Middle frontal gyrus (tissue), 1 donor: ENCODE measurements around the gene TDO2.
"Not testable (repeated sequence)": the region's sequence is repeated elsewhere in the genome, so short reads cannot be mapped to it uniquely, and the experiment has no call there.

Experiments used
- DNase-seq: peaks from one replicate; pipeline ENCODE4 v3.0.0-alpha.2; 2015; ENCODE audit warnings: low spot score; ENCODE audit errors: extremely low spot score

Gene TDO2

DNA sequence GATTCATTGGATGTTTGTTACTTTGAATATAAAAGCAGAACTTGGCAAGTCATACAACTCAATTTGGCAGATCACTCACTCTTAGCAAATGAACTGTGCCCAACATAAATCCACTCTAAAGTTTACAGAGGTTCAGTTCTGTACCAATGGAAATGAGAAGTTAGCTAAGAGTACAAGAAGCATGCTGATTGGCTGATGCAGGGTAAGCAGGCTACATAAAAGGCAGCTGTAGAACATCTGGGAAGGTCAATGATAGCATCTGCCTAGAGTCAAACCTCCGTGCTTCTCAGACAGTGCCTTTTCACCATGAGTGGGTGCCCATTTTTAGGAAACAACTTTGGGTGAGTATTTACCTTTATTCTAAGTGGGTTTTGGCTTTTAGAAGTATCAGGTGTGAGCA, at the start of gene TDO2:
Gene TDO2 (plus strand): TSS at position 244 of the 400 bp plus-strand sequence. CDS start 63 bp downstream, at position 307.
- no peak for DNase-seq

DNA sequence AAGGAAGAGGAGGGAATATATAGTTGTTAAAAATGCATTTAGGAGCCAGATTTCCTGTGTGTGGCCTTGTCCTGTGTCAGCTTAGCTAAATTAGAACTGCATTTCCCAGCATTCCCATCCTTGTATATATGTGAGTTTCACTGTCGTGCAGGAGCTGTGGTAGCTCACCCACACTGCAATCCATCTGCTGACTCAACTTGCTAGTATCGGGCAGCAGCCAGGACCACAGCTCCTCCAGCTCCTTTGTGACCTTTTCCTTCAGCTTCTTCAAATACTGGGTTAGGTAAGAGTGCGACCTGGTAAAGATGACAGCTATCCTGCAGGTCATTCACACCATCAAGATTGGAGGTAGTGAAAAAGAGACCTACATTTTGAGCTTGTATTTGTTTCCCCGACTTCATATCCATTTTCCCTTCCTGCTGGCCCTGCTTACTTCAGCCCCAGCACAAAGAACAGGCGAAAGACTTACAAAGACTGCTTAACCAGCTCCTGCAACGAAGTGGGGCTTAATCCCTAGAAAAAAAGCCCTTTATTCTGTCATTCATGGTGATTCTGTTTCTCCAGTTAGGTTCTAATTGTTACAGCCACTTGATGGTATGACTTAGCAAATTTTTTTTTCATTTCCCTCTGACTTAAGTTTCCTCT, 48.8 kb upstream of the TDO2 start:
- no peak for DNase-seq

DNA sequence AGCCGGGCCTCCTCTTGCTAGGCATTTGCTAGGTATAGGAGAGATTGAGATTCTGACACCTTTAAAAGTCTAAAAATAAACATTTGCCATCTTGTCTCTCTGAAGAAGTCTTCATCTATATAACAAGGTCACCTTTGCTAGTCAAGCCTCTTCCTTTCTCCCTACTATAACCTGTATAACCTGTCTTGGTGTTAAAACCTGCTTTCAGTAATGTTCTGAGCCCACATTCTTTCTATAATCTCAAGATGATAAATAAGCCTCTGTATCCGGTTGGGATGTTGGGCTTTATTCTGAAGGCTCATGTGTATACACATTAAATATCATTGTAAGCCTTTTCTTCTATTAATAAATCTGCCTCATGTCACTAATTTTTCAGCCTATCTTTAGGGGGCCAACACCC, 47.6 kb upstream of the TDO2 start:
- DNase-seq: no peak

DNA sequence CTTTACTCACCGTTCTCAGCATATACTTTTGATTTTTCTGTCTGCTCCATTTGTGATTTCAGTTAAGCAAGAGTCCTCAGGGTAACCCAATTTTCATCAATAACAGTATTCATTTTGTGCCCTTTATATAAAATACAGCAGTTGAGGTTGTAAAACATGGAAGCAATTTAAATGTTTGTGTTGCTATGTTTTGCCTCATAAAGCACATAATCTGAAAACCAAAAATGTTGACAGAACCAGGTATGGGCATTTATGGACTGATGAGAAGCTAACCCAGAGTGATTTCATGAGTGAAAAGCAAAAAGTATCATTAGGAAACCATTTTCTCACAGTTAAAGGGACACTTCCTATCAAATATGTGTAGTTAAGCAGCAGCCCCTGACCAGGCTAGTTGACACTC, 37.3 kb upstream of the TDO2 start, which contains the start of gene ASIC5:
Gene ASIC5 (minus strand): TSS at position 101 of the 400 bp plus-strand sequence. CDS start 51 bp downstream, at position 50.
- DNase-seq: no peak

DNA sequence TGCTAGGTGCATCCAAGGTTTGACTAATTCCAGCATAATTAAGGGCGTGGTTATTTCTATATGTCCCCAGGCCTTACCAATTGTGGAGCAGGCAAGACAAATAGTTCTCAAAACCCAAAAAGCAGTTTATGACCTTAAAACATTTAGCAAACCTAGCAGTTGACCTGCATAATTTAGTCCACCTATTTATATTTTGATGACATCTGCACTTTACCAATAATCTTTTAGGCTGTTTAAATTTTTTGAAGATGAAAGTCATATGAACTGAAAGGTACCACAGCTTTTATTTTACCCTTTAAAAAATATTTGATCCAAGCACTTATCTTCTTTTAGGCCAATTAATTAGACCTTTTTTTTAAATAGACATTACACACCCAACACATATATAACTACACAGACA, 27.6 kb upstream of the TDO2 start:
- DNase-seq: no peak

DNA sequence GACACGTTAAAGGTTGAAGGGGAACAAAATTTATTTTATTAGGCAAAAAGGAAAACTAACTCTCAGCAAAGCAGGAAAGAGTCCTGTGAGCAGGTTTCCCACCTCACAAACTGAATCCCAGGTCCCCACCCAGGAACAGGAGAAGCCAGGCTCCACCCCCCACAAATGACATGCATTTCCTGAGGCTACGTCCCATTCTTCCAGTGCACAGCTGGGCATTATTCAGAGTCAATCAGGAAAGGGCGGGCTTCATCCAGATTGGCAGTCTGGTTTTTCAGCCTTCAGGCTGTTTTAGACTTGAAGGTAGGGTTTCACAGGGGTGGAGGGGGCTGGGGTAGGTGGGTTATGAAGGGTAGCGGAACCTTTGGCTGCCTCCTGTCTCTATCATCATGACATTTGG, 25.5 kb upstream of the TDO2 start:
- no peak for DNase-seq

DNA sequence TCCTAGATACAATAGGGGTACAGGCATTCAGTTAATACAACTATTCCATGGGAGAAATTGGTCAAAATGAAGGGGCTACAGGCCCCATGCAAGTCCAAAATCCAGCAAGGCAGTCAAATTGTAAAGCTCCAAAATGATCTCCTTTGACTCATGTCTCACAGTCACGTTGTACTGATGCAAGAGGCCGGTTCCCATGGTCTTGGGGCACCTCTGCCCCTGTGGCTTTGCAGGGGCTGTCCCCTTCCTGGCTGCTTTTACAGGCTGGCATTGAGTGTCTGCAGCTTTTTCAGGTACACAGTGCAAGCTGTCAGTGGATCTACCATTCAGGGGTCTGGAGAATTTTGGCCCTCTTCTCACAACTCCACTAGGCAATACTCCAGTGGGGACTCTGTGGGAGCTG, 24.9 kb upstream of the TDO2 start:
- DNase-seq: no peak

DNA sequence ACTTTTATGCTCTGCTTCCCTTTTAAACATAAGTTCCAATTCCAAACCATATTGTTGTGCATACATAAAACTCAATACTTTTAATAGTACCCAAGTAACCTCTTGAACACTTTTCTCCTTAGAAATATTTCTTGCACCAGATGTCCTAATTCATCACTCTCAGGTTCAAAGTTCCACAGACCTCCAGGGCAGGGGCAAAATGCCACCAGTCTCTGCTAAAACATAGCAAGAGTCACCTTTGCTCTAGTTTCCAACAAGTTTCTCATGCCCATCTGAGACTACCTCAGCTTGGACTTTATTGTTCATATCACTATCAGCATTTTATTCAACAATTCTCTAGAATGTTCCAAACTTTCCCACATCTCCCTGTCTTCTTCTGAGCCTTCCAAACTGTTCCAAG, 23.7 kb upstream of the TDO2 start:
- DNase-seq: no peak

DNA sequence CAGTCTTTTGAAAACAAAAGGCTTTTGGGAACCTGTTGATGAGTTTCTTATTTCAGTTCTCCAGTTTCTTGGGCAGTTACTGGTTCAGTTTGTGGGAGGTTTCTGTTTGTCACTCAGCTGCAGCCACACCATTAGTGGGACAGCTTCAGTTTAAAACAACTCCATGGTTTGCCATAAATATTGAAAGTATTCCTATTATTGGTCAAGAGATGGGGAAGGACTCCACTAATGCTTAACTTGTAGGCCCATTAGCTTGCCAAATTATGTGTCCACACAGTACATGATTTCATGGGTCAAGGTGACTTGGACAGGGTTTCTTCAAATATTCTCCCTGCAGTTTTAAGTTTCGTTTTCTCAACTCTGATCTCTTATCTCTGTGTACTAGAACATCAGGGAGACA, 21.9 kb upstream of the TDO2 start:
- no peak for DNase-seq

DNA sequence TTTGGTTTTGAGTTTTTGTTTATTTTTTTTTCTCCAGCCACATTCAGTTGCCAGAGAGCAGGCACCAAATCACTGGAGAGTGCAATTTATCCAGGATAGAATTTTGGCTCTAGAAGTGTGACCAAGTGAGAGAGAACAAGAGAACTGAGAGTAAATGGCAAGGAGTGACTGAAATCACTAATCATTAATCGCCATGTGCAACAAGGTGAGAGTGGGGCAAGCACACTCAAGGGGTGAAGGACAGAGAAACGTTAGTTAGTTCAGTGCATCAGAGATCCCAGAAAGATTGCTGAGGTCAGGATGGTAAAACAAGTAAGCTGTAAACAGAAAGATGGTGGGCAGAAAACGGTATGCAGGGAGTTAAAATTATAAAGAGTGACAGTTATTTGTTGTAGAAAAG, 19.6 kb upstream of the TDO2 start:
- DNase-seq: no peak

DNA sequence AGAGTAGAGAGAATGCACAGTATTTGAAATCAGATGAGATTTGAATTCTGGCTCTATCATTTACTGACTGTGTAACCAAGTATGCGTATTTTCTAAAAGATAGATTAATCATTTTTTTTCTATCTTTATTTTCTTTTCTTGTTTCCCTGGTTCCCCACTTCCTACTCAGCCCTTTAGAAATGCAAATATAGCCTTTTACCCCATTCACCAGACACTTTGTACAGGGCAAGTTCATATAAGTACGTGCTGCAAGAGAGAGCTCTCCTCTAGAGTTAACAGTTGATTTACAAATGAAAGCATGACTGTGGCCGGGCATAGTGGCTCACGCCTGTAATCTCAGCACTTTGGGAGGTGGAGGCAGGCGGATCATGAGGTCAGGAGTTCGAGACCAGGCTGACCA, 17.8 kb upstream of the TDO2 start:
- DNase-seq: no peak

DNA sequence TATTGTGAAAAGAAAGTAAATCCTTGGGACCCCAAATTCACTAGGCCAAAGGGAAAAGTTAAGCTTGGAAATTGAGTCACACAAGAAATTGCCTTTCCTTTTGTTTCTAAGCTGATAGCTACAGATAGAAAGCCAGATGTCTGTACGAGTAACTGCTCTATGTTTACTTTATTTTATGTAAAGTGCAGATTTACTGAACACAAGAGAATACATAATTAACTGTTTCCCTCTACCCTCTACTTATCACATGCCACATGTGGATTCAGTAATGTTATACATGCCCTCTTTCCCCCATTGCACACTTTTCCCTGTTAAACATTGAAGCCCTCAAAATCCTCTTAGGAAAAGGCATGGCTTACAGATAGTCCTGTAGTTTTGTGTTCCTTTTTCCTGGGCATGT, 16.5 kb upstream of the TDO2 start:
- DNase-seq: no peak

DNA sequence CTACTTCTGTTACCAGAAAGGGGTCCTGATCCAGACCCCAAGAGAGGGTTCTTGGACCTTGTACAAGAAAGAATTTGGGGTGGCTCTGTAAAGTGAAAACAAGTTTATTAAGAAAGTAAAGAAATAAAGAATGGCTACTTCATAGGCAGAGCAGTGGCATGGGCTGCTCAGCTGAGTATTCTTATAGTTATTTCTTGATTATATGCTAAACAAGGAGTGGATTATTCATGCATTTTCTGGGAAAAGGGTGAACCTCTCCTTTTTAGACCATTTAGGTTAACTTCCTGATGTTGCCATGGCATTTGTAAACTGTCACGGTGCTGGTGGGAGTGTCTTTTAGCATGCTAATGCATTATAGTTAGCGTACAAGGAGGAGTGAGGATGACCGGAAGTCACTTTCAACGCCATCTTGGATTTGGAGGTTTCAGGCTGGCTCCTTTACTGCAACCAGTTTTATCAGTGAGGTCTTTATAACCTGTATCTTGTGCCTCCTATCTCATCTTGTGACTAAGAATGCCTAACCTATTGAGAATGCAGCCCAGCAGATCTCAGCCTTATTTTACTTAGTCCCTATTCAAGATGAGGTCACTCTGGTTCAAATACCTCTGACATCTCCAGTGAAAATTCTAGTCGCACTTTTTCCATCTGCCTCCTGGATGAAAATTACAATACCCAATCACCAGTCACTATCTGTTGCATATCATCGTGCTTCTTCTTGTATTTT, 15.5 kb upstream of the TDO2 start:
- no peak for DNase-seq

DNA sequence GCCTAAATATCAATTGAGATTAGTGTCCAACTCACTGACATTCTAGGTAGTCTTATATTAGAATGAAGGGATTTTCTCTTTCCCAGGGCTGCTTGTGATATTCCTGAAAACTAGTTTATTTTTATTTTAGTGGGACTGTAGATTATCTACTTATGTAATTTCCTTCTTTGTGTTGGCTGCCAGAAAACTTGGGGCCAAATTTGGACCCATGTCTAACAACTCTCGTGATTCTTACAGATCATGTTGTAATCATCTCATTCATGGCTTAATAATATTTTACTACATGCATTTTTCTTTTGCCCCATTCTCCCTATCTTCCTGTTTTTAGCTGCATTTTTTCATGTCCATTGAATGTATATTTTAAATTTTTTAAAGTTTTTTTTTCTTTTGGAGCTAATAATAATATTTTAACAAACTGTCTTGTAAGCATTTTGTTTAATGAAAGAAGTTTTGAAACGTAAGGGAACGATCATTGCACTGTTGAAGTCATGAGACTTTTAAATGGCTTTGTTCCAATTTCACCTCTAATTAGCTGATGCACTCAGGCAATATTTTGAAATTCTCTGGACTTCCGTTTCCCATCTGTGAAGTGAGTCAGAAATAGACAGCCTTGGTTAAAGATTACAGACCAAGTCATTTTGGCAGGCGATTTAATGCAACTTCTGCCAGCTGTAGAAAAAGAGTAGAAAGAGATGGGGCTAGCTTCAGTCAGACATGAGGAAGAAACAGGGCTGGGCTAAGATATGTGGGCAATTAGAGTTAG, 14.3 kb upstream of the TDO2 start:
- DNase-seq: no peak

DNA sequence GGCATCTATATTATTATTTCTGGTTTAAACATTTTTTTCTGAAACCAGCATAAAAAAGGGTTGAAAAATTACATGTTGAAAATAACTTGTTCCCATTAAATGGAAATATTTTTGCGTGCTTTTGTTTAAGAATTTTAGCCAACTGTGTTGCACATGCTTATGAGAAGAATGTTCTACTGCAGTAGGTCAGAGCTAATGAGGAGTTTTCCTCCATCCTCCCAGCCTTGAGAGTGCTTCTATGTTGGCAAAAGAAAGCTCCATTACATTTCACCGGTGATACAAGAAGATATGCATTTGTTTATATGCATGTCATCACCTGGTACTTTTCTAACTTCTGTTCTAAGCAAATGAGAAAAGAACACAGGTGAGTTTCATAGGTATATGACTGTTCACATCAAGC, 13.6 kb upstream of the TDO2 start:
- no peak for DNase-seq

DNA sequence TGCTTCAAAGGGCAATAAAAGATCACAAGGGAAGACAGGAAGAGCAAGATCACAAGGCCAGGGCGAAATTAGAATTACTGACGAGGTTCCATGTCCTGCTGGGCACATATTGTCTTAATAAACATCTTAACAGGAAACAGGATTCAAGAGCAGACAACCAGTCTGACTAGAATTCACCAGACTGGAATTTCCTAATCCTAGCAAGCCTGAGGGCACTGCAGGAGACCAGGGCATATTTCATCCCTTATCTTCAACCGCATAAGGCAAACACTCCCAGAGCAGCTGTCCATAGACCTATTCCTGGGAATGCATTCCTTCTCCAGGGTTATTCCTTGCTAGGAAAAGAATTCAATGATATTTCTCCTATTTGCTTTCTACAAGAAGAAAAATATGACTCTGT, 12.4 kb upstream of the TDO2 start:
- no peak for DNase-seq

DNA sequence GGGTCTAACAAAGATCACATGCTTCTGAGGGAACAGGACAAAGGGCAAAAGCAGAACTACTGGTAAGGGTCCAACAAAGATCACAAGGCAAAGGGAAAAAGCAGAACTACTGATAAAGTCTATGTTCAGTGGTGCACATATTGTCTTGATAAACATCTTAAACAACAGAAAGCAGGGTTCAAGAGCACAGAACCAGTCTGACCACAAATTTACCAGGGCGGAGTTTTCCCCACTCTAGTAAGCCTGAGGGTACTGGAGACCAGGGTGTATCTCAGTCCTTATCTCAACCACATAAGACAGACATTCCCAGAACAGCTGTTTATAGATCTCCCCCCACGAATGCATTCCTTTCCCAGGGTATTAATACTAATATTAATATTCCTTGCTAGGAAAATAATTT, 5.1 kb upstream of the TDO2 start:
- not testable (repeated sequence) for DNase-seq

DNA sequence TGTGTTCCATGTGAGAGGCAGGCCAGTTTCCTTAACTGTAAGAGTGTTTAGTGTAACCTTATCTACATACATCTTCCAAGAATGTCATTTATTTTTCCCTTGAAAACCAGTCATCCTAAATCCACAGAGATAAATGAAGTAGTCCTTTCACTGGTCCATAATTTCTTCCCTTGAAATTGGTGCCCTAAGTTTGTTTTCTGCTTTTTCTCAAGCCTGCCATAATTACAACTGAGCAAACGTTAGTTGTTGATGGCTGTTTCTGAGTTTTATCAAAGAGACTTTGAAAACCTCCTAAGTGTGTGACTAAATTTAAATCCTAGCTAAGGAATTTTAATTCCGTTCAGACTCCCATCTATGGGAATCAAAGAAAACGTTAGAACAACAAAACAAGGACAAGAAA, 3.6 kb upstream of the TDO2 start:
- no peak for DNase-seq

DNA sequence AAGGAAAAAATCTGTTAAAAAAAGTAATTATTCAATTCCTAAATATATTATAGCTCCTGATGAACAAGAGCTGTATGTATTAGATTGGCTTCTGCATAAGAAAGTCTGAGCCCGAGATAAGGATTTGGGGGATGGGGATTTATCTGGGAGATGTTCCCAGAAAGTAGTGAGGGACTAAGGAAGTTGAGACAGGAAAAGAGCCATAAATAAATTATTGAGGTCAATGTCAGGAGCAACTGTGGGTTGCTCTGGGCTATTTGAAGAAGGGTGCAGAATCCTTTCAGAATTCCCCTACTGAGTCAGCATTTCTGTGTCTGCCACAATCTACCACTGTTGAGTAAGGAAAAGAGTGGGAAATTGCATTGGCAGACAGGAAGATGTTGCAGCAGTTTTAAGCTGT, 3.1 kb upstream of the TDO2 start:
- no peak for DNase-seq

DNA sequence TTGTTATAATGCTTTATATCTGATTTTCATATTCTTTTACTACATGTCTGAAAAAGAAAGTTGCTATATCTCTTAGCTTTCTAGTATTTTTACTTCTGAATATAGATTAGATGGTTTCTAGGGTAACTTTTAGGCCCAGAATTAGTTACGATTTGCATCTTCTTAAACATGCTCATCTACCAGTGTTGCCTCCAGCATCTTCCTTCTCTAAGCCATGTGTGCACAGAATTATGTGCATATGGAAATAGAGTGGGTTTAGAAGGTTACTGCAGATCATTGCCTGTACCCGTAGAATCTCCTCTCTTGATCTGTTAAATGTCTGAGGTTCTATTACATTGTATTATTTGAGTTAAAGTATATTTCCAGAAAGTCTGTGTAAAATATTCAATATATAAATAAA, 2.5 kb upstream of the TDO2 start:
- DNase-seq: no peak

DNA sequence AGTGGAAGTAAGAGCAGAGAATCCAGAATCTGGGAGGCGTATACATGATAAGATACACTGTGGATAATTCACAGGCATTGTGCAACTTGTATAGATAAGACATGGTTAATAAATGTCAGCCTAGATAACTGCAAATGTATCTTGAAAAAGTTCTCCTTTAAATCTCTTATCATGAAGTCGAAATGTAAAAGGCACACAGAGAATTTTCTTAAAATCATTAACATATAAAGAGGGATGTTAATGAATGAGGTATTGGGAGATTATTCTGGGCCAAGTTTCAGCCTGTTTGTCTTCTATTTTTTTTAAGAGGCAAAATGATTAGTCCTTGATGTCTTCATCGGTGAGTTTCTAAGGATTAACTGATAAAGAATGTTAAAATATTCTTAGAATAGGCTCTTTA, 835 bp downstream of the TDO2 start:
- no peak for DNase-seq

DNA sequence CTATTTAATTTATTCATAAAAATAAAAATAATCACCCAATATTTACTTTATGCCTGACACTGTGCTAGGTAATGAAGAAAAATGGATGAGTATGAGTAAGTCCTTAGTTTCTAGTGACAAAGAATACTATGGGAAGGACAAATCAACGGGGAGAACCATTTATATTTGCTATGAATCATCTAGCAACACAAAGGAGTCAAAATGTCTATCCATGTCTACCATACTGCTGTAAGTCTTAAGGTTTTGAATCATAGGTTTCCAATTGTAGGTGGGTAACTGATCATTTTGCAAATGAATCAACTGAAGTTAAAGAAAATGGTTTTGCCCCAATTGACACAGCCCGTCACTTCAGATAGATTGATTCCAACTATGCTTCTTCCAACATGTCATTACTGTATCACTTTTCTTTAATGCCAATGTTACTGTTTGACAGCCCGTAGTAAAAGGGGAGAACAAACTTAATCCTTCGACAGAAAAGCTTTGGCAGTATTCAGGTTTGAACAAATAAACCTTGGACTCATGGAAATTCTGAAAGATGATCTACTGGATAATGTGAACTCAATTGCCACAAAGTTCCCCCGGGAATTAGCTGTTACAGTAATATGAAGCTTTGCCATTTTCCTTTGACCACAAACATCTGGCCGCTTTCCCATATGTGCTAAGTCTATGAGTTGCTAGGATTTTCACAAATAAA, 3.2 kb downstream of the TDO2 start:
- DNase-seq: no peak
